Prostate gland (tissue), 2 donors: ENCODE measurements around the gene ODAD3.

Experiments
- POLR2A ChIP-seq: fragments of 450-650 bp; IDR thresholded peaks from one replicate; pipeline ENCODE4 v1.6.1; 2016; ENCODE audit warnings: antibody characterized with exemption, mild to moderate bottlenecking
- POLR2AphosphoS5 ChIP-seq: sonication (generic); formaldehyde crosslinking; IDR thresholded peaks from one replicate; pipeline ENCODE4 v1.6.1; 2017; ENCODE audit warnings: antibody characterized with exemption
- TF ChIP-seq, protein P1 (sequence below), 4 experiments: fragments of 200-600 bp in 2 of 4; fragments of 450-650 bp in 2 of 4; sonication (generic) in 2 of 4; IDR thresholded peaks; 1 replicate in 3 of 4; 2 replicates in 1 of 4; pipeline ENCODE4 v1.5.1; 2016 to 2019; ENCODE audit warnings: antibody characterized with exemption in 4 of 4, mild to moderate bottlenecking in 2 of 4, moderate library complexity in 2 of 4

DNA sequence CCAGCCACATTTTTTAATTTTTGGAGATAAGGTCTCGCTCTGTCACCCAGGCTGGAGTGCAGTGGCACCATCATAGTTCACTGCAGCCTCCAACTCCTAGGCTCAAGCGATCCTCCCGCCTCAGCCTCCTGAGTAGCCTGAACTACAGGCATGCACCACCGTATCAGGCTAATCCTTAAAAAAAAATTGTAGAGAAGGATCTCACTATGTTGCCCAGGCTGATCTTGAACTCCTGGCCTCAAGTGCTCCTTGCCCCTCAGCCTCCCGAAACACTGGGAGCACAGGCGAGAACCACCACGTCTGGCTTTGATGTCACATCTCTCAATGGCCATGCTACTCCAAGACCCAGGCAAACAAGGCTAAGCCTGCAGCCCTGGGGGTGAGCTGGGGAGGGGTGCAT, 21.7 kb upstream of the ODAD3 start:
- TF ChIP-seq POLR2A (no peak), POLR2AphosphoS5 (no peak)
- TF ChIP-seq, protein P1, sequence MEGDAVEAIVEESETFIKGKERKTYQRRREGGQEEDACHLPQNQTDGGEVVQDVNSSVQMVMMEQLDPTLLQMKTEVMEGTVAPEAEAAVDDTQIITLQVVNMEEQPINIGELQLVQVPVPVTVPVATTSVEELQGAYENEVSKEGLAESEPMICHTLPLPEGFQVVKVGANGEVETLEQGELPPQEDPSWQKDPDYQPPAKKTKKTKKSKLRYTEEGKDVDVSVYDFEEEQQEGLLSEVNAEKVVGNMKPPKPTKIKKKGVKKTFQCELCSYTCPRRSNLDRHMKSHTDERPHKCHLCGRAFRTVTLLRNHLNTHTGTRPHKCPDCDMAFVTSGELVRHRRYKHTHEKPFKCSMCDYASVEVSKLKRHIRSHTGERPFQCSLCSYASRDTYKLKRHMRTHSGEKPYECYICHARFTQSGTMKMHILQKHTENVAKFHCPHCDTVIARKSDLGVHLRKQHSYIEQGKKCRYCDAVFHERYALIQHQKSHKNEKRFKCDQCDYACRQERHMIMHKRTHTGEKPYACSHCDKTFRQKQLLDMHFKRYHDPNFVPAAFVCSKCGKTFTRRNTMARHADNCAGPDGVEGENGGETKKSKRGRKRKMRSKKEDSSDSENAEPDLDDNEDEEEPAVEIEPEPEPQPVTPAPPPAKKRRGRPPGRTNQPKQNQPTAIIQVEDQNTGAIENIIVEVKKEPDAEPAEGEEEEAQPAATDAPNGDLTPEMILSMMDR (IDR thresholded peaks at IDR 0.05): no peak
